OCI-LY3 (cell line): ENCODE data around the gene ALDH3B2.
"Not testable (repeated sequence)": the region's sequence is repeated elsewhere in the genome, so short reads cannot be mapped to it uniquely, and the experiment has no call there.

ENCODE experiments used
- H2AFZ ChIP-seq: fragments of 200-600, 300-600 bp; shearing (Covaris generic); 2 replicates; pipeline ENCODE4 v1.6.0; 2014; ENCODE audit warnings: antibody characterized with exemption, low read depth, low read length
- H3K27ac ChIP-seq: fragments of 200-600, 300-600 bp; sonication (generic); 2 replicates; pipeline ENCODE4 v1.5.1; 2014; ENCODE audit warnings: mild to moderate bottlenecking, low read length, moderate library complexity, mixed read lengths
- H3K27me3 ChIP-seq: fragments of 200-600, 300-600 bp; sonication (generic); 2 replicates; pipeline ENCODE4 v1.6.1; 2014; ENCODE audit warnings: low read depth, low read length, mixed read lengths
- H3K36me3 ChIP-seq: fragments of 200-600, 300-600 bp; sonication (generic); replicated peaks from 2 replicates; pipeline ENCODE3; 2014; ENCODE audit warnings: low read depth, low read length, mixed read lengths
- H3K4me1 ChIP-seq: fragments of 300-600, 200-600 bp; sonication (generic); 2 replicates; pipeline ENCODE4 v1.6.1; 2014; ENCODE audit warnings: low read length, mixed read lengths
- H3K4me2 ChIP-seq: fragments of 200-600, 300-600 bp; sonication (generic); 2 replicates; pipeline ENCODE4 v1.6.1; 2014; ENCODE audit warnings: low read length, mixed read lengths
- H3K4me3 ChIP-seq: fragments of 300-600, 200-600 bp; sonication (generic); 2 replicates; pipeline ENCODE4 v1.5.1; 2014; ENCODE audit warnings: antibody characterized with exemption, mild to moderate bottlenecking, low read length, moderate library complexity
- H3K79me2 ChIP-seq: fragments of 300-600, 200-600 bp; shearing (Covaris generic); 2 replicates; pipeline ENCODE4 v1.6.1; 2014; ENCODE audit warnings: mild to moderate bottlenecking, low read length, mixed read lengths
- H3K9ac ChIP-seq: fragments of 300-600, 200-600 bp; shearing (Covaris generic); 2 replicates; pipeline ENCODE4 v1.6.0; 2014; ENCODE audit warnings: mild to moderate bottlenecking, low read length, moderate library complexity
- H3K9me3 ChIP-seq: fragments of 200-600, 300-600 bp; shearing (Covaris generic); 2 replicates; pipeline ENCODE4 v1.6.1; 2014; ENCODE audit warnings: low read length, mixed read lengths; ENCODE audit not compliant: insufficient read depth
- H4K20me1 ChIP-seq: fragments of 200-600, 300-600 bp; sonication (generic); 2 replicates; pipeline ENCODE4 v1.6.1; 2016; ENCODE audit warnings: low read length, mixed read lengths; ENCODE audit not compliant: insufficient read depth
- EZH2phosphoT487 ChIP-seq: fragments of 200-600 bp; shearing (Covaris generic); IDR thresholded peaks from 2 replicates; pipeline ENCODE4 v1.6.1; 2018; ENCODE audit warnings: antibody characterized with exemption, mixed run types, low read depth
- TF ChIP-seq, protein P1 (sequence below): fragments of 200-600, 300-600 bp; sonication (generic); IDR thresholded peaks from 2 replicates; pipeline ENCODE4 v1.5.1; 2014; ENCODE audit warnings: antibody characterized with exemption, low read length, low read depth

ALDH3B2 gene

DNA sequence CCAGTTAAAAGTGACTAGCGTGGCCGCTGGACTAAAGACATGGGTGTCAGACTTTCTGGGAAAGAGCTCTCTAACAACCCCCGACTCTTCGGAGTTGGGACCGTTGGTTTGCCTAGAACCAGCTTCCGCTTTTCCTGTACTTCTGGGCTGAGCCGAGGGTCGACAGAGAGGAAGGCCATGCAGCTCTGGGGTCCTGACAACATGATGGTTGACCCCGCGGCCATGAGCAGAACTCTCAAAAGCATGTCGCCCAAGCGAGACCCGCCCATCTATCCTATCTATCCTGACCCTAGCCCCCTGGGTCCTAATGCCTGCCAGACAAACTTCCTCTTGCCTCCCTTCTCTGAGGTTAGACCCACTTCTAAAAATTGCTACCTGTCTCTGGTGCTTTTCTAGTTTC, 53.8 kb downstream of the ALDH3B2 start:
- H4K20me1 ChIP-seq, H3K4me2 ChIP-seq, H3K27ac ChIP-seq, H3K4me3 ChIP-seq, H2AFZ ChIP-seq, H3K79me2 ChIP-seq, H3K36me3 ChIP-seq, H3K27me3 ChIP-seq, H3K9ac ChIP-seq, H3K9me3 ChIP-seq, H3K4me1 ChIP-seq: not testable (repeated sequence)

DNA sequence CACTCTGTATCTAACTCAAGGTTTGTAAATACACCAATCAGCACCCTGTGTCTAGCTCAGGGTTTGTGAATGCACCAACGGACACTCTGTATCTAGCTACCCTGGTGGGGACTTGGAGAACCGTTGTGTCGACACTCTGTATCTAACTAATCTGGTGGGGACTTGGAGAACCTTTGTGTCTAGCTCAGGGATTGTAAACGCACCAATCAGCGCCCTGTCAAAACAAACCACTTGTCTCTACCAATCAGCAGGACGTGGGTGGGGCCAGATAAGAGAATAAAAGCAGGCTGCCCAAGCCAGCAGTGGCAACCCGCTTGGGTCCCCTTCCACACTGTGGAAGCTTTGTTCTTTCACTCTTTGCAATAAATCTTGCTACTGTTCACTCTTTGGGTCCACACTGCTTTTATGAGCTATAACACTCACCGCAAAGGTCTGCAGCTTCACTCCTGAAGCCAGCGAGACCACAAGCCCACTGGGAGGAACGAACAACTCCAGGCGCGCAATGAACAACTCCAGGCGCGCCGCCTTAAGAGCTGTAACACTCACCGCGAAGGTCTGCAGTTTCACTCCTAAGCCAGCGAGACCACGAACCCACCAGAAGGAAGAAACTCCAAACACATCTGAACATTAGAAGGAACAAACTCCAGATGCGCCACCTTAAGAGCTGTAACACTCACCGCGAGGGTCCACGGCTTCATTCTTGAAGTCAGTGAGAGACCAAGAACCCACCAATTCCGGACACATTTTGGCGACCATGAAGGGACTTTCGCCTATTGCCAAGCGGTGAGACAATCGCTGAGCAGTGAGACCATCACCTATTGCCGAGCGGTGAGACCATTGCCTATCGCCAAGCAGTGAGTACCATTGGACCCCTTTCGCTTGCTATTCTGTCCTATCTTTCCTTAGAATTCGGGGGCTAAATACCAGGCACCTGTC, 54.5 kb downstream of the ALDH3B2 start:
- not testable (repeated sequence) for H3K9me3 ChIP-seq, H3K36me3 ChIP-seq, H3K4me3 ChIP-seq, H3K4me1 ChIP-seq, H3K9ac ChIP-seq, H3K27me3 ChIP-seq, H3K4me2 ChIP-seq, H3K79me2 ChIP-seq, H3K27ac ChIP-seq, H2AFZ ChIP-seq, H4K20me1 ChIP-seq

DNA sequence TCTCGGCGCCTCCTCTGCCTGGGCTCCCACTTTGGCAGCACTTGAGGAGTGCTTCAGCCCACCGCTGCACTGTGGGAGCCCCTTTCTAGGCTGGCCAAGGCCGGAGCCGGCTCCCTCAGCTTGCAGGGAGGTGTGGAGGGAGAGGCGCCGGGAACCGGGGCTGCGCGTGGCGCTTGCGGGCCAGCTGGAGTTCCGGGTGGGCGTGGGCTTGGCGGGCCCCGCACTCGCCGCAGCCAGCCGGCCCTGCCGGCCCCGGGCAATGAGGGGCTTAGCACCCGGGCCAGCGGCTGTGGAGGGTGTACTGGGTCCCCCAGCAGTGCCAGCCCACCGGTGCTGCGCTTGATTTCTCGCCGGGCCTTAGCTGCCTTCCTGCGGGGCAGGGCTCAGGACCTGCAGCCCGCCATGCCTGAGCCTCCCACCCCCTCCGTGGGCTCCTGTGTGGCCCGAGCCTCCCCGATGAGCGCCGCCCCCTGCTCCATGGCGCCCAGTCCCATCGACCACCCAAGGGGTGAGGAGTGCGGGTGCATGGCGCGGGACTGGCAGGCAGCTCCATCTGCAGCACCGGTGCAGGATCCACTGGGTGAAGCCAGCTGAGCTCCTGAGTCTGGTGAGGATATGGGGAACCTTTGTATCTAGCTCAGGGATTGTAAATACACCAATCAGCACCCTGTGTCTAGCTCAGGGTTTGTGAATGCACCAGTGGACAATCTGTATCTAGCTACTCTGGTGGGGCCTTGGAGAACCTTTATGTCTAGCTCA, 55.3 kb downstream of the ALDH3B2 start:
- not testable (repeated sequence) for H3K4me2 ChIP-seq, H3K9ac ChIP-seq, H3K36me3 ChIP-seq, H3K27me3 ChIP-seq, H3K4me3 ChIP-seq, H3K9me3 ChIP-seq, H3K27ac ChIP-seq, H2AFZ ChIP-seq, H3K79me2 ChIP-seq, H4K20me1 ChIP-seq
- H3K4me1 ChIP-seq, result peaks cover 12% of the 10 kb centered on the region

DNA sequence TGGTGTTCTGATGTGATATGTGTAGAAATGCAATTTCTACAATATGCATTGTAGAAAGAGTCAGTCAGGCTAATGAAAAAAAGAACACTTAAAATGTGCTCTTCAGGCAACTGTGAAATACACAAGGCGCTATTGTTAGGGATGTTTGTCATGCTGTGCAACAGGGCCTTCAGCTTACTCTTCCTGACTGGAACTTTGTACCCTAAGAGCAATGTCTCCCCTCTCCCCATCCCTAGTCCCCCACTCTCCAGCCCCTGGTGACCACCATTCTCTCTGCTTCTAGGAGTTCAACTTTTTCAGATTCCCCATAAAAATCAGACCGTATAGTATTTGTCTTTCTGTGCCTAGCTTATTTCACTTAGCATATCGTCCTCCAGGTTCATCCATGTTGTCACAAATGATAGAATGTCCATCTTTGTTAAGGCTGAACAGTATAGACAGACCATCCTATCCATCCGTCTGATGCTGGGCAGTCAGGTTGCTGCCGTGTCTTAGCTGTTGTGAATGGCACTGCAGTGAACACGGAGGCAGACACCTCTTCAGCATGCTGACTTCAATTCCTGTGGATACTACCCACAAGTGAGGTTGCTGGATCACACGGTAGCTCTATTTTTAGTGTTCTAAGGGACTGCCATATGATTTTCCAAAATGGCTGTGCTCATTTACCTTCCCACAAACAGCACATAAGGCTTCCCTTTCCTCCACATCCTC, 57.0 kb downstream of the ALDH3B2 start:
- TF ChIP-seq, protein P1, sequence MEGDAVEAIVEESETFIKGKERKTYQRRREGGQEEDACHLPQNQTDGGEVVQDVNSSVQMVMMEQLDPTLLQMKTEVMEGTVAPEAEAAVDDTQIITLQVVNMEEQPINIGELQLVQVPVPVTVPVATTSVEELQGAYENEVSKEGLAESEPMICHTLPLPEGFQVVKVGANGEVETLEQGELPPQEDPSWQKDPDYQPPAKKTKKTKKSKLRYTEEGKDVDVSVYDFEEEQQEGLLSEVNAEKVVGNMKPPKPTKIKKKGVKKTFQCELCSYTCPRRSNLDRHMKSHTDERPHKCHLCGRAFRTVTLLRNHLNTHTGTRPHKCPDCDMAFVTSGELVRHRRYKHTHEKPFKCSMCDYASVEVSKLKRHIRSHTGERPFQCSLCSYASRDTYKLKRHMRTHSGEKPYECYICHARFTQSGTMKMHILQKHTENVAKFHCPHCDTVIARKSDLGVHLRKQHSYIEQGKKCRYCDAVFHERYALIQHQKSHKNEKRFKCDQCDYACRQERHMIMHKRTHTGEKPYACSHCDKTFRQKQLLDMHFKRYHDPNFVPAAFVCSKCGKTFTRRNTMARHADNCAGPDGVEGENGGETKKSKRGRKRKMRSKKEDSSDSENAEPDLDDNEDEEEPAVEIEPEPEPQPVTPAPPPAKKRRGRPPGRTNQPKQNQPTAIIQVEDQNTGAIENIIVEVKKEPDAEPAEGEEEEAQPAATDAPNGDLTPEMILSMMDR, result no peak
- TF ChIP-seq EZH2phosphoT487, result no peak
- Histone ChIP-seq H2AFZ (no peak overlapping the region), H4K20me1 (no peaks in the 10 kb centered on the region), H3K4me1 (peaks cover 22% of the 10 kb centered on the region), H3K4me2 (no peak overlapping the region), H3K9ac (no peak overlapping the region), H3K36me3 (peaks cover 2% of the 10 kb centered on the region), H3K27ac (no peak overlapping the region), H3K9me3 (no peaks in the 10 kb centered on the region), H3K79me2 (no peaks in the 10 kb centered on the region), H3K4me3 (no peak overlapping the region), H3K27me3 (peaks cover 2% of the 10 kb centered on the region; the same call in 1 of the 2 replicates)

DNA sequence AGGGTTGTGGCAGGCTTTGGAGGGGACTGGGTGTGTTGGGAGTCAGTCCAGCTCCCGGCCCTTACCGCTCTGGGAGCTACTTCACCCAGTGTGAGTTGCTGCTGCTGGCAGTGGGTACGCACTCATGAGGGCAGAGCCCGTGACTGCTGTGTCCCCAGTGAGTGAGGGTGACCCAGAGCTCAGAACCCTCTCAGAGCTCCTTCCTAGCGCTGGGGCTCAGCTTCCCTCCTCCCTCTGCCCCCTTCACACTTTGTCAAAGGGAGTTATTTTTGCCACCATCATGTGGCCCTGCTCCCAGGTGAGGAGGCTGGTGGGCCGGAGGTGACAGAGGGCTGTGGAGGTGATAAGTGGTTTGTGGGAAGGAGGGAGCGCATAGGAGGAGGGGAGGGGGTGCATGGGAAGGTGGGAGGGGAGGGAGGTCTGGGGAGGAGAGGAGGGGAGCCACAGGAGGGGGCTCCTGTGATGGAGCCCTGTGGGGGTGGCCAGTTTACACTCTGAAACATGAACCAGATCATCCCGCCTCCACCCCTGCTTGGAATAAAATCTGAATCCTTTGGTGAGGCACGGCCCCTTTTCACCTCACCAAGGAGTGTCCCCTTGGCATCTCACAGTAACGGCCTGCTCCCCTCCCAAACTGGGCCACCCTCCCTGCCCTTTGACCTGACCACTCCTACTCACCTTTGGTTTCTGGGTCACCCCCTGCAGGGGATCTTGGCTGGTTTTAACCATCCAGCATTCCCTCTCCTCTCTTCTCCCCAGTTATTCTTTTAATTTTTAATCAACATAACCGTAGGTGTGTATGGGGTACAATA, 57.8 kb downstream of the ALDH3B2 start:
- H3K9ac ChIP-seq, result no peak overlapping the region
- no peak overlapping the region for H3K27ac ChIP-seq
- H2AFZ ChIP-seq, result no peak overlapping the region
- H4K20me1 ChIP-seq, result no peaks in the 10 kb centered on the region
- peaks cover 2% of the 10 kb centered on the region; the same call in 1 of the 2 replicates for H3K27me3 ChIP-seq
- H3K79me2 ChIP-seq, result no peaks in the 10 kb centered on the region
- H3K36me3 ChIP-seq, result peaks cover 4% of the 10 kb centered on the region
- H3K4me3 ChIP-seq, result no peak overlapping the region
- H3K9me3 ChIP-seq, result no peaks in the 10 kb centered on the region
- peaks cover 22% of the 10 kb centered on the region for H3K4me1 ChIP-seq
- no peak overlapping the region for H3K4me2 ChIP-seq
- TF ChIP-seq, protein P1, result no peak
- no peak for TF ChIP-seq EZH2phosphoT487
